Fibroblast of lung (primary cell): ENCODE measurements around the gene DBX2. TPM values are rescaled to one million over a fixed set of nuclear protein-coding genes. Genes with fewer than 3 reads are reported as not detected.

Experiments used
- DNase-seq, 2 donors: peaks; one replicate each; pipeline versions ENCODE4 v3.0.0 to v3.0.0-alpha.2; 2010; ENCODE audit warnings: low read depth in 2 of 2
- H2AFZ ChIP-seq: 2 replicates; pipeline ENCODE4 v1.5.1; 2012; ENCODE audit warnings: low read length, control low read depth, inconsistent platforms
- H3K27ac ChIP-seq: 2 replicates; pipeline ENCODE4 v1.5.1; 2011; ENCODE audit warnings: low read length, control low read depth; ENCODE audit not compliant: insufficient read depth
- H3K27me3 ChIP-seq: 2 replicates; pipeline ENCODE4 v1.5.1; 2011; ENCODE audit warnings: mild to moderate bottlenecking, low read length; ENCODE audit not compliant: control insufficient read depth, insufficient read depth
- H3K36me3 ChIP-seq: 2 replicates; pipeline ENCODE4 v1.5.1; 2011; ENCODE audit warnings: low read length; ENCODE audit not compliant: control insufficient read depth, insufficient read depth
- H3K4me1 ChIP-seq: 2 replicates; pipeline ENCODE4 v1.5.1; 2011; ENCODE audit warnings: low read length; ENCODE audit not compliant: control insufficient read depth, insufficient read depth; ENCODE audit errors: extremely low read depth
- H3K4me2 ChIP-seq: 2 replicates; pipeline ENCODE4 v1.5.1; 2011; ENCODE audit warnings: low read length, control low read depth; ENCODE audit not compliant: insufficient read depth; ENCODE audit errors: extremely low read depth
- H3K4me3 ChIP-seq, 4 experiments: fragments of 200-600 bp in 1 of 4; sonication (generic) in 1 of 4; replicated peaks in 1 of 4; 2 replicates each; pipeline ENCODE4 v1.5.1; 2011 to 2016; ENCODE audit warnings: low read length in 4 of 4, low read depth in 3 of 4, mild to moderate bottlenecking in 3 of 4, control low read depth in 2 of 4, inconsistent platforms in 1 of 4, mixed read lengths in 1 of 4; ENCODE audit not compliant: insufficient read depth in 1 of 4; ENCODE audit errors: control extremely low read depth in 1 of 4
- H3K79me2 ChIP-seq: 2 replicates; pipeline ENCODE4 v1.5.1; 2012; ENCODE audit warnings: mild to moderate bottlenecking, low read length, inconsistent platforms; ENCODE audit not compliant: control insufficient read depth, insufficient read depth
- H3K9ac ChIP-seq: 2 replicates; pipeline ENCODE4 v1.5.1; 2011; ENCODE audit warnings: mild to moderate bottlenecking, low read length, control low read depth; ENCODE audit not compliant: insufficient read depth
- H3K9me3 ChIP-seq: 2 replicates; pipeline ENCODE4 v1.5.1; 2012; ENCODE audit warnings: low read depth, low read length; ENCODE audit not compliant: control insufficient read depth, insufficient read depth
- H4K20me1 ChIP-seq: 2 replicates; pipeline ENCODE4 v1.5.1; 2011; ENCODE audit warnings: low read length; ENCODE audit not compliant: control insufficient read depth, insufficient read depth; ENCODE audit errors: extremely low read depth
- CTCF ChIP-seq, 2 donors: IDR thresholded peaks in 1 of 2; conservative IDR thresholded peaks in 1 of 2; 1 replicate in 1 of 2; 2 replicates in 1 of 2; pipeline ENCODE4 v1.5.1; 2011 to 2012; ENCODE audit warnings: low read length in 2 of 2, control low read depth in 1 of 2, inconsistent platforms in 1 of 2, low read depth in 1 of 2, mild to moderate bottlenecking in 1 of 2
- EZH2 ChIP-seq: IDR thresholded peaks from 2 replicates; pipeline ENCODE4 v1.5.1; 2012; ENCODE audit warnings: low read length, control low read depth, mild to moderate bottlenecking; ENCODE audit errors: missing control alignments
- polyA plus RNA-seq, 2 donors: library from polyadenylated mRNA; depleted of rRNA in 1 of 2; stranded (reverse) in 1 of 2; unstranded in 1 of 2; fragments of >200 nt; gene quantifications; 2 replicates each; pipeline ENCODE4 v1.2.1, GENCODE V29; 2011 to 2012; ENCODE audit warnings: missing spikeins in 1 of 2
- total RNA-seq: library from RNA; depleted of rRNA; stranded (reverse); fragments of >200 nt; gene quantifications from 2 replicates; pipeline ENCODE4 v1.2.1, GENCODE V29; 2014

The DBX2 gene
- total and polyA plus RNA-seq, 2 donors (not counting 1 experiment from before 2014, with no cell fraction given) = not detected

- Histone ChIP-seq H3K9me3 (no peaks in the 10 kb centered on the region), H3K27me3 (no peaks in the 10 kb centered on the region), H3K4me2 (no peak overlapping the region), H2AFZ (no peak overlapping the region), H3K4me1 (no peaks in the 10 kb centered on the region), H3K27ac (no peak overlapping the region), H3K4me3 (no peak overlapping the region), H4K20me1 (no peaks in the 10 kb centered on the region), H3K9ac (no peak overlapping the region), H3K79me2 (no peaks in the 10 kb centered on the region), H3K36me3 (no peaks in the 10 kb centered on the region)
- DNase-seq = no peak
- no peak for TF ChIP-seq EZH2
- TF ChIP-seq CTCF (conservative IDR thresholded peaks at IDR 0.05 in 1 of 2, IDR thresholded peaks at IDR 0.05 in 1 of 2; ENCODE audit: low read depth in 1 of 2, low read length in 2 of 2) = no peak
Measured at GRCh38 chr12:45014396-45014795, 36.5 kb downstream of the DBX2 start.

- no peak for DNase-seq
- no peaks in the 10 kb centered on the region for H3K9me3 ChIP-seq
- H3K4me1 ChIP-seq = no peaks in the 10 kb centered on the region
- no peak overlapping the region for H3K4me2 ChIP-seq
- H4K20me1 ChIP-seq = no peaks in the 10 kb centered on the region
- no peak for TF ChIP-seq EZH2
- TF ChIP-seq CTCF (conservative IDR thresholded peaks at IDR 0.05 in 1 of 2, IDR thresholded peaks at IDR 0.05 in 1 of 2; ENCODE audit: low read depth in 1 of 2, low read length in 2 of 2) = no peak
- no peak overlapping the region for H2AFZ ChIP-seq
- H3K27me3 ChIP-seq = no peaks in the 10 kb centered on the region
- H3K36me3 ChIP-seq = no peaks in the 10 kb centered on the region
- no peak overlapping the region for H3K9ac ChIP-seq
- H3K79me2 ChIP-seq = no peaks in the 10 kb centered on the region
- H3K27ac ChIP-seq = no peak overlapping the region
- no peak overlapping the region for H3K4me3 ChIP-seq
Measured at GRCh38 chr12:45012749-45013148, 38.1 kb downstream of the DBX2 start.

- no peak overlapping the region for H3K9ac ChIP-seq
- no peaks in the 10 kb centered on the region for H3K9me3 ChIP-seq
- no peaks in the 10 kb centered on the region for H3K27me3 ChIP-seq
- no peaks in the 10 kb centered on the region for H3K36me3 ChIP-seq
- H3K79me2 ChIP-seq = no peaks in the 10 kb centered on the region
- H3K4me2 ChIP-seq = no peak overlapping the region
- H2AFZ ChIP-seq = no peak overlapping the region
- TF ChIP-seq EZH2 = no peak
- peak; percentile 0 to 30 for DNase-seq
- no peaks in the 10 kb centered on the region for H4K20me1 ChIP-seq
- no peaks in the 10 kb centered on the region for H3K4me1 ChIP-seq
- no peak overlapping the region for H3K4me3 ChIP-seq
- no peak overlapping the region for H3K27ac ChIP-seq
Measured at GRCh38 chr12:45010059-45010458, 40.8 kb downstream of the DBX2 start.
